ENCODE data around the gene GAS2.
"Not testable (repeated sequence)": the region's sequence is repeated elsewhere in the genome, so short reads cannot be mapped to it uniquely, and the experiment has no call there.

The GAS2 gene

DNA sequence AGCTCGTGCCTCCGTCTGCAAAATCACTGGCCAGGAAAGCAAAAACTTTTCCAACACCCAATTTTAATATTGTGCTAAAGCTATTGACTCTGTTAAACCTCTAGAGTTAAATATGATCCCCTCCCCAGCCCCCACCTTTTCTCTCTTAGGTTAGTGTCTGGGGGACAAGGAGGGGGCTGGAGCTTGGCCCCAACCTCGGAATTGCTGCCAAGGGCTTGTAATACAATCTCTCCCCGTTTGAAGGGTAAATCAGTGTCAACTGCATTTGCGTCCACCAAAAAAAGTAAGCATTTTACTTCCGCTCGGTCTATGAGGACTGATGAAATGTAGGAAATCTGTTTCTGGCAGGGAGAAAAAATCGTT is at the start of gene GAS2:
TSS of gene GAS2 (plus strand) at position 287 of the 363 bp plus-strand sequence. CDS start 8,259 bp downstream, outside the sequence.
- no peaks in the 10 kb centered on the region for H3K36me3 Mint-ChIP-seq (ENCODE audit: insufficient read depth)
- no peak within 1 kb of the TSS for H3K27ac Mint-ChIP-seq (ENCODE audit: low read depth)
- no peaks in the 10 kb centered on the region for H3K9me3 Mint-ChIP-seq
- peak within 1 kb of the TSS; percentile 12 for H3K4me3 Mint-ChIP-seq
- peaks cover 65% of the 10 kb centered on the region for H3K27me3 Mint-ChIP-seq
- H3K4me1 Mint-ChIP-seq: peaks cover 5% of the 10 kb centered on the region
- ATAC-seq (replicated peaks; ENCODE audit: extremely low read depth, poor library complexity, severe bottlenecking) (no peak), DNase-seq (ENCODE audit: low spot score in 2 of 2) (no peak)

DNA sequence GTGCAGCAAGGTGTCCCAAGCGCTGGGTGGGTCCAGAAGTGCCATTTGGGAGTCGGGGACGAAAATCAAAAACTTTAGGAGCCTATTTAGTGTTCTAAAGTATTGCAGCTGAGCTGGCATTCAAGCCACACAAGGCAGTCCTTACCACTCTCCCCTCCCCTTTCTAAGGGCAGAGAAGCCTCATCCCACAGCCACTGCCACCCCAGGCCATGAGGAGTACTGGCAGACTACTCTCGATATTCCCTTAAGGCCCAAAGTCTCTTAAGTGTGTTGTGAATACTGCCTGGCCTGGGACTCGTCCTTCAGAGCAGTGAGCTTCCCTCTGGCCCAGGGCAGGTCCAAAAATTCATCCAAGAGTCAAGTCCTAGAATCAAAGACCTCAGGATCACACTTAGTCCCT is 48.5 kb upstream of the GAS2 start:
- Mint-ChIP-seq H3K27ac (ENCODE audit: low read depth) (no peak overlapping the region), H3K4me1 (peaks cover 29% of the 10 kb centered on the region), H3K36me3 (ENCODE audit: insufficient read depth) (peaks cover 2% of the 10 kb centered on the region), H3K27me3 (peaks cover 19% of the 10 kb centered on the region), H3K9me3 (peaks cover 5% of the 10 kb centered on the region), H3K4me3 (no peak overlapping the region)
- ATAC-seq (replicated peaks; ENCODE audit: extremely low read depth, poor library complexity, severe bottlenecking) (no peak), DNase-seq (ENCODE audit: low spot score in 2 of 2) (no peak)

DNA sequence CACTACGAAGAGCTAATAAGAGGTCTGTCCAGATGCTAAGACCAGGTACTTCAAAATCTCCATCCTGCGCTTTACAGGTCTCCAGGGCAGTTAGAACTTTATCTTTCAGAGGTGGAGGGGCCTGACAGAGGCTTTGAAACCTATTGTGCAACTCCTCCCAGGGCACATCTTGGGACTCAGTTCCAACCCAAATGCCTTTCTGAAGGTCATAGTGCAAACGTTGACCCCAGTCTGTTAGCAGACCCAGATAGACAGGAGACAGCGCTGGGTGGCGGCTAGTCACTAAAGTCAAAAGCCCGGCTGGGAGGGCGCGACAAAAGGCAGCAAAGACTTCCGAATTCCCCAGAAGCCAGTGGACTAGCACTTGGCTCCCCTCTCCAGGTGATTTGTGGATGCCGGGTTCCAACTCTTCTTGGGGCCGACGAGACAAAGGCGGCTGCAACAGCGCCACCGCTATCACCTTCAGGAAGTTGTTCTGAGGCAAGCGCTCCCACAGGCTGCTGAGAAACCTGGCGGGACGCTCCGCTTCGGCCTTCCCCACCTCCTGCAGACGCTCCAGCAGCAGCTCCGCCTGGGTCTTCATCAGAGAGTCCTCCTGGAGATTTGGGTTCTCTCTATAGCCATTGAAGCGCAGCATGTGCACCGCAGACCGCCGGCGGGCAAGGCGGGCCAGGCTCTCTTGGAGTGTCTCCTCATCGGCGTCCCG is 41.5 kb upstream of the GAS2 start:
- Mint-ChIP-seq H3K36me3 (ENCODE audit: insufficient read depth) (peaks cover 22% of the 10 kb centered on the region), H3K27ac (ENCODE audit: low read depth) (peak overlapping the region; percentile 93), H3K27me3 (no peaks in the 10 kb centered on the region), H3K4me1 (peaks cover 45% of the 10 kb centered on the region), H3K9me3 (no peaks in the 10 kb centered on the region), H3K4me3 (peak overlapping the region; percentile 97)
- DNase-seq (ENCODE audit: low spot score in 2 of 2): peak in 1 of 2 donors; percentile 48
- peak; percentile 55 for ATAC-seq (replicated peaks; ENCODE audit: extremely low read depth, poor library complexity, severe bottlenecking)

DNA sequence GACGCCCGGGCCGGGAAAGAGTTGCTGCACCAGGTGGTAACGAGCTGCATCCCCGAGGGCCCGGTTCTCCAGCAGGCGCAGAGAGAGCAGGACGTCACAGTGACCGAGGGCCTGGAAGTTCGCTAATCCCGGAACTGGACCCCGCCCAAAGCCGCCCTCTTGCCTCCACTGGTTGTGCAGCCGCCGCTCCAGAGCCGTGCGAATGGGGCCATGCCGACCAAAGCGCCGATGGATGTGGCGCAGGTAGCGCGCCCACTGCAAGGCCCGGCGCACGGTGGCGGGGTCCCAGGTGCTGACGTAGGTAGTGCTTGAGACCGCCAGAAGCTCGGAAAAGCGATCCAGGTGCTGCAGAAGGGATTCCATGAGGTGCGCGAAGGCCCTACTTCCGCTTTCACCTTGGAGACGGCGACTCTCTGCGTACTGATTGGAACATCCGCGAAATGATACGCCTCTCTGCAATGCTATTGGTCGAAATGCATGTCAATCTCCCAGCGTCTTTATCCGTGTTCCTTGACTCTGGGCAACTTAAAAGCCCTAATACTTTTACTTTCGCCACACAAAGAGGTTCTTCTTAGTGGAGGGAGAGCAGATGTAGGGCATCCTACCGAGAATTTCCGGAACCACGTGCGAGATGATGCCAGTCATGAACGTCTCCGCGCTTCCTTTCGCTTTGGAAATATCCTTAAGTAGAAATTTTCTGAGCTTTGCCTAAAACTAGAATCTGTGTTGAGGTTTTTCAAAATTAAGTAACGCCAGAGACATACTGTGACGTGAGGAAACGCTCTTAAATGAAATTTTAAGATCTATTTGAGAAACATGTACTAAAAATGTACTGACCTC is 40.7 kb upstream of the GAS2 start, which contains the start of gene FANCF:
TSS of gene FANCF (minus strand) at position 376 of the 840 bp plus-strand sequence. CDS start at position 363, 13 bp downstream.
- Mint-ChIP-seq H3K4me3 (peak within 1 kb of the TSS; percentile 97), H3K27me3 (no peaks in the 10 kb centered on the region), H3K36me3 (ENCODE audit: insufficient read depth) (peaks cover 22% of the 10 kb centered on the region), H3K4me1 (peaks cover 37% of the 10 kb centered on the region), H3K27ac (ENCODE audit: low read depth) (peak within 1 kb of the TSS; percentile 93), H3K9me3 (no peaks in the 10 kb centered on the region)
- ATAC-seq (replicated peaks; ENCODE audit: extremely low read depth, poor library complexity, severe bottlenecking) (peak; percentile 97), DNase-seq (ENCODE audit: low spot score in 2 of 2) (peak; percentile 93 to 95)

DNA sequence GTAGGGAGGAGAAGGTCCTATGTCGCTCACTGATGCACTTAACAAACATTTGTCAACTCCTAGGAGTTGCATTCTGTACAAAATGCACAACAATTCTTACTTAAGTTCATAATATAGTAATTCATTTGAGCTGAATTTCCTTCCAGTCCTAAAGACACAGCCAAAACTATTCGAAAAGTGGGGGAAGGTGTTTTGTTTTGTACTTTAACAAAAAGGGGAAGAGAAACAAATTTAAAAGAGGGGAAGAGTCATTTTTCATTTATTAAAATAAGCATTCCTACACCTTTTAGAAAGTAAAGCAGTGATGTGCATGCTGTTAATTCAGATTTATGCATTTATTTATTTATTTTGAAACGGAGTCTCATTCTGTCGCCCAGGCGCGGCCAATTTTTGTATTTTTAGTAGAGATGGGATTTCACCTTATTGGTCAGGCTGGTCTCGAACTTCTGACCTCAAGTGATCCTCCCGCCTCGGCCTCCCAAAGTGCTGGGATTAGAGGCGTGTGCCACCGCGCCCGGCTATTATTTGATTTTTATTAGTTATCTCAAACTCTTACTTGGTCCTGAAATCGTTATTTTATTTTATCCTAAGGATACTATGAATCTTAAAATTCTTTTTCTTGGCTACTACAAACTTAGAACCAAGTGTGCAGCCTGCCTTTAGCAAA is 39.7 kb upstream of the GAS2 start:
- Mint-ChIP-seq H3K36me3 (ENCODE audit: insufficient read depth) (peaks cover 22% of the 10 kb centered on the region), H3K27ac (ENCODE audit: low read depth) (peak overlapping the region; percentile 93), H3K9me3 (no peaks in the 10 kb centered on the region), H3K27me3 (no peaks in the 10 kb centered on the region), H3K4me1 (peaks cover 27% of the 10 kb centered on the region), H3K4me3 (no peak overlapping the region)
- DNase-seq (ENCODE audit: low spot score in 2 of 2) (no peak), ATAC-seq (replicated peaks; ENCODE audit: extremely low read depth, poor library complexity, severe bottlenecking) (no peak)

DNA sequence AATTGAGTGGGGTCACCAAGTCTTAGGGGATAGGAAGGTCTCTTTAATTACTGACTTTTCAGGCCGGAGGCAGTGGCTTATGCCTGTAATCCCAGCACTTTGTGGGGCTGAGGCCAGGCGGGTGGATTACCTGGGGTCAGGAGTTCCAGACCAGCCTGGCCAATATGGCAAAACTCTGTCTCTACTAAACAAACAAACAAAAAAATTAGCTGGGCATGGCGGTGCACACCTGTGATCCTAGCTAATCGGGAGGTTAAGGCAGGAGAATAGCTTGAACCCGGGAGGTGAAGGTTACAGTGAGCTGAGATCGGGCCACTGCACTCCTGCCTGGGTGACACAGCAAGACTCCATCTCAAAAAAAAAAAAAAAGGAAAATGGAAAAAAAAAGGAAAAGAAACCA is 39.0 kb upstream of the GAS2 start:
- Mint-ChIP-seq H3K36me3 (ENCODE audit: insufficient read depth) (peaks cover 21% of the 10 kb centered on the region), H3K4me3 (no peak overlapping the region), H3K27ac (ENCODE audit: low read depth) (no peak overlapping the region)

DNA sequence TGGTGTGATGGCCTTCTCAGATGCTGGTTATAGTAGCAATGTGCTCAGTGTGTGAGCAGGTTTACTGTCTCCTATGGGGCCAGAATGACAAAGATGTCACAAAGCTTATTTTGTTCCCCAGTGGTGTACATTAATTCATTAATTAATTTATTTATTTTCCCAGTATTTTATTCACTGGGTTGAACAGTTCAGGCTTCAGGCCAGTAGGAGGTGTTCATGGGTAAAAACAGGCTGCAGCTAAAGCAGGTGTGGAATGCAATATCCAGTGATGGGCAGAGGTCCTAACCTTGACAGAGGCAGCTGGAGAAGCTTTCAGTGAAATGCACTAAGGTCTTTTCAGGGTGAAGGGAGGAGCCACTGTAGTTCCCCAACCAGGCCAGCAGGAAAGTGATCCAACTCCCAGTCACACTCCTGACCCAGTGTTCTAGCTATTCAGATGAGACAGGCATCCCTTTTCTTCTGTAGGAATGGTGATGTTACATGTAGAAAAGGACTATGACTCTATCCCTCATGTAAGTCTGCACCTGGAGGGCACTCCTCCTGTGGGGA is 33.0 kb upstream of the GAS2 start:
- ATAC-seq (replicated peaks; ENCODE audit: extremely low read depth, poor library complexity, severe bottlenecking): no peak
- Mint-ChIP-seq H3K4me3 (no peak overlapping the region), H3K27ac (ENCODE audit: low read depth) (no peak overlapping the region), H3K27me3 (no peaks in the 10 kb centered on the region), H3K36me3 (ENCODE audit: insufficient read depth) (peaks cover 2% of the 10 kb centered on the region), H3K9me3 (no peaks in the 10 kb centered on the region), H3K4me1 (peaks cover 6% of the 10 kb centered on the region)
- no peak for DNase-seq (ENCODE audit: low spot score in 2 of 2)

More for the DNA sequence above, 39.0 kb upstream of the GAS2 start:
- ATAC-seq (replicated peaks; ENCODE audit: extremely low read depth, poor library complexity, severe bottlenecking) (no peak), DNase-seq (ENCODE audit: low spot score in 2 of 2) (no peak)
- H3K4me1 Mint-ChIP-seq: peaks cover 20% of the 10 kb centered on the region
- no peaks in the 10 kb centered on the region for H3K9me3 Mint-ChIP-seq
- H3K27me3 Mint-ChIP-seq: no peaks in the 10 kb centered on the region

DNA sequence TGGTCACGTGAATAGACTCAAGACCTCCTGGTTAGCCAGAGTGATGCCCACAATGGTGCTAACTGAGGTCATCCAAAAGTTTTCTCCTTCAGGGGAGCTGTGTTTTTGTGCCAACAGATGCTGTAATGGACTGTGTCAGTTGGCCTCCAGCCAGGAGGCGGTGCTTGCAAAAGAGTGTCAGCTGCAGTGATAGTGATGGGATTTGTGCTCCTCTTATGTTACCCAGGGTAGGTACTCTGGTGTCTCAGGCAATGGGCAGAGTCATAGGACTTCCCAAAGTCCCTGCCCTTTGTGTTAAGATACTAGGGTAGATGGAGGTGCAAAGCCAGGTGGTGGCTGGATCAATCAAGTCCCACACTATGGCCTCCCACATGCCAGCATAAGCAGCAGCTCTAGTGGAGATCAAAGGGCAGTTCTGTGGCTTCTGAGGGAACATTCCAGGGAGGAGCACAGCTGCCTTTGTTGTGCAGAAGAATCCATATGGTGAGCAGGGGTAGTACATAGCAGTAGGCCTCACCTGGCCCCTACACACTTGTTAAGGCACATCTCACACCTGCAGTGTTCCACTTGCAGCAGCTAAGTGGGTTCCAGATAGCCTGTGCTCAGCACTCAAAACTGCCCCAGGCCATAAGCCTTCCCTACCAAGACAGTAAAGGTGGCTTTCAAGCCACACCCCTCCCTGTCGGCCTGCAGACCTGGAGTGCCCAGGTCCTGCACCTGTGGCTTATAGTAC is 31.3 kb upstream of the GAS2 start:
- Mint-ChIP-seq H3K9me3 (no peaks in the 10 kb centered on the region), H3K27me3 (no peaks in the 10 kb centered on the region), H3K36me3 (ENCODE audit: insufficient read depth) (peaks cover 2% of the 10 kb centered on the region), H3K27ac (ENCODE audit: low read depth) (no peak overlapping the region), H3K4me1 (peaks cover 6% of the 10 kb centered on the region), H3K4me3 (no peak overlapping the region)
- DNase-seq (ENCODE audit: low spot score in 2 of 2) (no peak), ATAC-seq (replicated peaks; ENCODE audit: extremely low read depth, poor library complexity, severe bottlenecking) (no peak)

DNA sequence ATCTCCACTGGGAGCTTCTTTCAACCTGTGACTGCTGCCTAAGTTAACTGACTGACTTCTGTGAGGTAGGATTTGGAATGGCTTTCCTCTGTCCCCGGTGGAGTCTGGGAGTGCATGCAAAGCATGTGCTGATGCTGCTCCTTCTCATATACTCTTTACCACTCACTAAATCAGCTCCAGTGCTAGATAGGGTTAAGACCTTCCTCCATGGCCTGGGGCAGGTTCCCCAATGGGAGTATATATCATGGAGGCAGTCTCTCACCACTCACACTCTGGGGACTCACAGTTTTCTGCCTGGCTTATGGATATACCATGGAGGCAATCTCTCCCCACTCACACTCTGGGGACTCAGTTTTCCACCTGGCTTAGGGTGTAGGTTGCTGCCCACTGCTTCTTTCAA is 30.7 kb upstream of the GAS2 start:
- ATAC-seq (replicated peaks; ENCODE audit: extremely low read depth, poor library complexity, severe bottlenecking): no peak
- Mint-ChIP-seq H3K27ac (ENCODE audit: low read depth) (no peak overlapping the region), H3K4me3 (no peak overlapping the region), H3K36me3 (ENCODE audit: insufficient read depth) (peaks cover 2% of the 10 kb centered on the region), H3K27me3 (no peaks in the 10 kb centered on the region), H3K4me1 (peaks cover 6% of the 10 kb centered on the region), H3K9me3 (no peaks in the 10 kb centered on the region)
- DNase-seq (ENCODE audit: low spot score in 2 of 2): no peak

DNA sequence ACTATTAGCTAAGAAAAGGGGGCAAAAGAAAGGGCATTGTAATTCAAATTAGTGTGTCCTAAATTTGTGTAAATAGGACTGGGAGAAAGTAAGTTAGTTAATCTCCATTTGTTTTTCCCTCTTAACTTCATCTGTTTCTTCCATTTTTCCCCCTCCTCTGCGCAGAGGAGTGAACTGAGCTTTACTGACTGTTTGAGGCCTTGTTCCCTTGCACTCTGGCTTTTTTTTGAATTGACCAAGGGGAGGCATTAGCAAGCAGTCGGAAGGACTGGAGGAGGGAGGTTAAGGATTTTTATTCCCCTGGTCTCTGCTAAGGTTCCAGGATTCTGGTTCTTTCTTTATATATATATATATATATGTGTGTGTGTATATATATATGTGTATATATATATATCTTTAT is 25.5 kb upstream of the GAS2 start:
- H3K27ac Mint-ChIP-seq (ENCODE audit: low read depth): no peak overlapping the region
- no peaks in the 10 kb centered on the region for H3K27me3 Mint-ChIP-seq
- no peak overlapping the region for H3K4me3 Mint-ChIP-seq
- no peaks in the 10 kb centered on the region for H3K36me3 Mint-ChIP-seq (ENCODE audit: insufficient read depth)
- no peaks in the 10 kb centered on the region for H3K9me3 Mint-ChIP-seq
- ATAC-seq (replicated peaks; ENCODE audit: extremely low read depth, poor library complexity, severe bottlenecking) (no peak), DNase-seq (ENCODE audit: low spot score in 2 of 2) (no peak)
- H3K4me1 Mint-ChIP-seq: no peaks in the 10 kb centered on the region

DNA sequence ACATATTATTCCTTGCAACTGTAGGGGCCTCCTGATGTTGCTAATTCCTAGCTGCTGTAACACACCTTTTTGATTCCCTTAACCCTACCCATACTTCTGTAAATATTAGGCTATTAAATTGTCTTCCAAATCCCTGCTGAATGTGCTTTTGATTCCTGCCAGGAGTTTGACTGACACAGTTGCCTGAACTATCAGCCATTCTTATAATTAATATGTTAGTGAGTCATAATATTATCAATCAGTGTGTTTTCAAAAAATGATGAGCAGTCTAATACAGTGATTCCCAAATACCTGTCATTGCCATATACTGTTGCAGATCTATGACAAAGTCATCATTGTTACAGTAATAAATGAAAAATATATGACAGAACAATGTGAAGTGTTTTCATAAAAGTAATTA is 24.9 kb upstream of the GAS2 start:
- Mint-ChIP-seq H3K27me3 (no peaks in the 10 kb centered on the region), H3K9me3 (no peaks in the 10 kb centered on the region), H3K4me1 (no peaks in the 10 kb centered on the region), H3K27ac (ENCODE audit: low read depth) (no peak overlapping the region), H3K4me3 (no peak overlapping the region), H3K36me3 (ENCODE audit: insufficient read depth) (no peaks in the 10 kb centered on the region)
- ATAC-seq (replicated peaks; ENCODE audit: extremely low read depth, poor library complexity, severe bottlenecking) (no peak), DNase-seq (ENCODE audit: low spot score in 2 of 2) (no peak)

DNA sequence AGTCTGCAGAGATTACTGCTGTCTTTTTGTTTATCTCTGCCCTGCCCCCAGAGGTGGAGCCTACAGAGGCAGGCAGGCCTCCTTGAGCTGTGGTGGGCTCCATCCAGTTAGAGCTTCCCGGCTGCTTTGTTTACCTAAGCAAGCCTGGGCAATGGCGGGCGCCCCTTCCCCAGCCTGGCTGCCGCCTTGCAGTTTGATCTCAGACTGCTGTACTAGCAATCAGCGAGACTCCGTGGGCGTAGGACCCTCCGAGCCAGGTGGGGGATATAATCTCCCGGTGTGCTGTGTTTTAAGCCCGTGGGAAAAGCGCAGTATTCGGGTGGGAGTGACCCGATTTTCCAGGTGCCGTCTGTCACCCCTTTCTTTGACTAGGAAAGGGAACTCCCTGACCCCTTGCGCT is 14.1 kb upstream of the GAS2 start:
- peaks cover 21% of the 10 kb centered on the region for H3K27me3 Mint-ChIP-seq
- not testable (repeated sequence) for H3K9me3 Mint-ChIP-seq; ATAC-seq (replicated peaks; ENCODE audit: extremely low read depth, poor library complexity, severe bottlenecking); H3K36me3 Mint-ChIP-seq (ENCODE audit: insufficient read depth); H3K4me3 Mint-ChIP-seq; DNase-seq (ENCODE audit: low spot score in 2 of 2)
- H3K27ac Mint-ChIP-seq (ENCODE audit: low read depth): peak overlapping the region; percentile 42
- H3K4me1 Mint-ChIP-seq: peaks cover 16% of the 10 kb centered on the region
